HEK293 (cell line): ENCODE results near the gene CASP3.

Experiments
- CTCF ChIA-PET: fragments of 350-600 bp; formaldehyde crosslinking; extraction: SDS; loops from one replicate; lab custom pipeline; 2021; ENCODE audit warnings: antibody characterized with exemption; lab: Yijun Ruan, JAX
- POLR2A ChIA-PET: fragments of 300-600 bp; formaldehyde crosslinking; extraction: SDS; loops from one replicate; lab custom pipeline; 2020; ENCODE audit warnings: antibody characterized with exemption, inconsistent platforms; lab: Yijun Ruan, JAX
- H3K27ac ChIP-seq: fragments of 200-500 bp; sonication (Bioruptor generic); 2 replicates; pipeline ENCODE4 v1.5.1; 2014; ENCODE audit warnings: low read depth, low read length, control low read depth, inconsistent platforms; ENCODE audit errors: extremely low read depth
- H3K36me3 ChIP-seq, 2 experiments: fragments of 200-500 bp in 1 of 2; sonication (Bioruptor generic) in 1 of 2; 1 replicate in 1 of 2; 2 replicates in 1 of 2; pipeline ENCODE4 v1.5.1; 2014 to 2017; ENCODE audit warnings: inconsistent platforms in 2 of 2, low read length in 2 of 2; ENCODE audit not compliant: control insufficient read depth in 2 of 2, insufficient read depth in 1 of 2
- H3K4me1 ChIP-seq: fragments of 200-500 bp; sonication (Bioruptor generic); 2 replicates; pipeline ENCODE4 v1.5.1; 2014; ENCODE audit warnings: mild to moderate bottlenecking, low read length, inconsistent platforms; ENCODE audit not compliant: control insufficient read depth, insufficient read depth
- H3K4me3 ChIP-seq: 2 replicates; pipeline ENCODE4 v1.5.1; 2011; ENCODE audit warnings: low read depth, mild to moderate bottlenecking, control low read depth, low read length, moderate library complexity
- H3K9me3 ChIP-seq: fragments of 200-500 bp; sonication (Bioruptor generic); 2 replicates; pipeline ENCODE4 v1.5.1; 2014; ENCODE audit warnings: low read depth, low read length, inconsistent platforms; ENCODE audit not compliant: control insufficient read depth, insufficient read depth
- GLIS2 ChIP-seq: fragments of 450-650 bp; formaldehyde crosslinking; IDR thresholded peaks from 2 replicates; pipeline ENCODE4 v1.5.1; 2016; ENCODE audit warnings: missing biosample characterization, missing genetic modification characterization
- KLF9 ChIP-seq: fragments of 450-650 bp; formaldehyde crosslinking; IDR thresholded peaks from 2 replicates; pipeline ENCODE4 v1.5.1; 2016; ENCODE audit warnings: missing biosample characterization, missing genetic modification characterization, low read depth
- PRDM1 ChIP-seq: fragments of 450-650 bp; formaldehyde crosslinking; IDR thresholded peaks from 2 replicates; pipeline ENCODE4; 2016; ENCODE audit warnings: missing biosample characterization, missing genetic modification characterization
- PRDM4 ChIP-seq: fragments of 450-650 bp; formaldehyde crosslinking; IDR thresholded peaks from 2 replicates; pipeline ENCODE4 v1.5.1; 2017; ENCODE audit warnings: missing biosample characterization, missing genetic modification characterization
- ZFP37 ChIP-seq: fragments of 450-650 bp; formaldehyde crosslinking; IDR thresholded peaks from 2 replicates; pipeline ENCODE4 v1.5.1; 2016; ENCODE audit warnings: missing biosample characterization, missing genetic modification characterization
- ZNF10 ChIP-seq: fragments of 450-650 bp; formaldehyde crosslinking; IDR thresholded peaks from 2 replicates; pipeline ENCODE4 v1.5.1; 2017; ENCODE audit warnings: missing biosample characterization, missing genetic modification characterization
- ZNF148 ChIP-seq: fragments of 450-650 bp; formaldehyde crosslinking; IDR thresholded peaks from 2 replicates; pipeline ENCODE4 v1.5.0; 2017; ENCODE audit warnings: missing biosample characterization, missing genetic modification characterization, borderline replicate concordance
- ZNF175 ChIP-seq: fragments of 450-650 bp; formaldehyde crosslinking; IDR thresholded peaks from 2 replicates; pipeline ENCODE4 v1.5.1; 2016; ENCODE audit warnings: missing biosample characterization, missing genetic modification characterization
- ZNF211 ChIP-seq: fragments of 450-650 bp; formaldehyde crosslinking; IDR thresholded peaks from 2 replicates; pipeline ENCODE4 v1.5.1; 2016; ENCODE audit warnings: low read depth, missing biosample characterization, missing genetic modification characterization
- ZNF23 ChIP-seq: fragments of 450-650 bp; formaldehyde crosslinking; IDR thresholded peaks from 2 replicates; pipeline ENCODE4 v1.5.1; 2016; ENCODE audit warnings: missing biosample characterization, missing genetic modification characterization, borderline replicate concordance
- ZNF266 ChIP-seq: fragments of 450-650 bp; formaldehyde crosslinking; IDR thresholded peaks from 2 replicates; pipeline ENCODE4 v1.5.1; 2016; ENCODE audit warnings: missing biosample characterization, missing genetic modification characterization, low read depth
- ZNF324 ChIP-seq: fragments of 450-650 bp; formaldehyde crosslinking; IDR thresholded peaks from 2 replicates; pipeline ENCODE4 v1.5.1; 2016; ENCODE audit warnings: missing biosample characterization, missing genetic modification characterization
- ZNF423 ChIP-seq: fragments of 450-650 bp; formaldehyde crosslinking; IDR thresholded peaks from 2 replicates; pipeline ENCODE4 v1.5.1; 2016; ENCODE audit warnings: missing biosample characterization, missing genetic modification characterization
- ZNF514 ChIP-seq: fragments of 450-650 bp; formaldehyde crosslinking; IDR thresholded peaks from 2 replicates; pipeline ENCODE4 v1.5.1; 2016; ENCODE audit warnings: missing biosample characterization, missing genetic modification characterization
- ZNF580 ChIP-seq: fragments of 450-650 bp; formaldehyde crosslinking; IDR thresholded peaks from 2 replicates; pipeline ENCODE4 v1.5.1; 2016; ENCODE audit warnings: missing biosample characterization, missing genetic modification characterization
- ZNF629 ChIP-seq: fragments of 450-650 bp; formaldehyde crosslinking; IDR thresholded peaks from 2 replicates; pipeline ENCODE4 v1.5.1; 2017; ENCODE audit warnings: missing biosample characterization, missing genetic modification characterization
- ZNF664 ChIP-seq: fragments of 450-650 bp; formaldehyde crosslinking; IDR thresholded peaks from 2 replicates; pipeline ENCODE4 v1.5.1; 2016; ENCODE audit warnings: missing biosample characterization, missing genetic modification characterization
- ZSCAN5A ChIP-seq: fragments of 450-650 bp; formaldehyde crosslinking; IDR thresholded peaks from 2 replicates; pipeline ENCODE4 v1.5.1; 2016; ENCODE audit warnings: missing biosample characterization, missing genetic modification characterization
- TF ChIP-seq, protein P1 (sequence below): fragments of 450-650 bp; formaldehyde crosslinking; IDR thresholded peaks from 2 replicates; pipeline ENCODE4 v1.5.1; 2016; ENCODE audit warnings: missing biosample characterization, missing genetic modification characterization

Gene CASP3

DNA sequence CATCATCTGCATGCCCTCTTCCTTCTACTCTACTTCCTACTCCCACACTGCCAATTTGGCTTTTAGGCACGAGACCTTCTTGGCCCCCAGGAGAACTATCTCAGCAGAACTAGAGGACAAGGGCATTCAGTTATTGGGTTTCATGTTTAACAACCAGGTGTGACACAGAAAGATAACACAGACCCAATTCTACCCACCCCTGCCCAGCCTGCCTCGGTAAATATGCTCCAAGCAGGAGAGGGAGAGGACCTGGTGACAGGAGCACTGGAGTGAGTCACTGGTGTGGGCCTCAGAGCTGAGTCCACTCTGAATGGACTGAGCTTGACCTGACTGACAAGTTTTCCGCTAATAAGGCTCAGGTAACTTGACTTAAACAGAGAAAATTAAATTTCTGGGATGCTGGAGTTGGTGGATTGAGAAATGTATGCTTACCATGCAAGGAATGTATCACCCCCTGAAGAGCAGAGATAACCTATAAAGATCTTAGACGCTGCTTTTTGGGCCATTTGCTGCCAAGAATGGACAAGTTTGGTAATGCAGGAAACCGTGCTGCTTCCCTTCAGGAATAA lies 52.5 kb downstream of the CASP3 start:
- ChIA-PET POLR2A (no interaction called here), CTCF (no interaction called here)
- Histone ChIP-seq H3K4me3 (no peak overlapping the region), H3K27ac (no peak overlapping the region), H3K4me1 (no peaks in the 10 kb centered on the region), H3K9me3 (no peaks in the 10 kb centered on the region), H3K36me3 (no peaks in the 10 kb centered on the region)
- no peak for TF ChIP-seq ZNF580
- no peak for TF ChIP-seq ZNF266 (tag by site-specific recombination)
- TF ChIP-seq ZNF629 (tag by site-specific recombination) = no peak
- TF ChIP-seq ZSCAN5A (tag by site-specific recombination) = no peak
- TF ChIP-seq PRDM4 (tag by site-specific recombination) = no peak
- TF ChIP-seq ZNF664 (tag by site-specific recombination) = no peak
- no peak for TF ChIP-seq ZNF423
- no peak for TF ChIP-seq ZNF175 (tag by site-specific recombination)
- no peak for TF ChIP-seq ZFP37 (tag by site-specific recombination)
- TF ChIP-seq ZNF10 = no peak
- TF ChIP-seq ZNF148 (tag by site-specific recombination) = no peak
- no peak for TF ChIP-seq GLIS2
- TF ChIP-seq ZNF324 (tag by site-specific recombination) = no peak
- no peak for TF ChIP-seq KLF9 (tag by site-specific recombination)
- TF ChIP-seq, protein P1, sequence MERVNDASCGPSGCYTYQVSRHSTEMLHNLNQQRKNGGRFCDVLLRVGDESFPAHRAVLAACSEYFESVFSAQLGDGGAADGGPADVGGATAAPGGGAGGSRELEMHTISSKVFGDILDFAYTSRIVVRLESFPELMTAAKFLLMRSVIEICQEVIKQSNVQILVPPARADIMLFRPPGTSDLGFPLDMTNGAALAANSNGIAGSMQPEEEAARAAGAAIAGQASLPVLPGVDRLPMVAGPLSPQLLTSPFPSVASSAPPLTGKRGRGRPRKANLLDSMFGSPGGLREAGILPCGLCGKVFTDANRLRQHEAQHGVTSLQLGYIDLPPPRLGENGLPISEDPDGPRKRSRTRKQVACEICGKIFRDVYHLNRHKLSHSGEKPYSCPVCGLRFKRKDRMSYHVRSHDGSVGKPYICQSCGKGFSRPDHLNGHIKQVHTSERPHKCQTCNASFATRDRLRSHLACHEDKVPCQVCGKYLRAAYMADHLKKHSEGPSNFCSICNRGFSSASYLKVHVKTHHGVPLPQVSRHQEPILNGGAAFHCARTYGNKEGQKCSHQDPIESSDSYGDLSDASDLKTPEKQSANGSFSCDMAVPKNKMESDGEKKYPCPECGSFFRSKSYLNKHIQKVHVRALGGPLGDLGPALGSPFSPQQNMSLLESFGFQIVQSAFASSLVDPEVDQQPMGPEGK (tag by site-specific recombination) = no peak
- no peak for TF ChIP-seq ZNF514
- no peak for TF ChIP-seq ZNF211 (tag by site-specific recombination)
- TF ChIP-seq PRDM1 (tag by site-specific recombination) = no peak
- TF ChIP-seq ZNF23 (tag by site-specific recombination) = no peak
